Left ventricle myocardium inferior (tissue), 1 donor: Measurements from ENCODE around the gene PHRF1. TPM values are rescaled to one million over a fixed set of nuclear protein-coding genes. Genes with fewer than 3 reads are reported as not detected.

ENCODE experiments used
- DNase-seq: peaks from one replicate; pipeline ENCODE4 v3.0.0-alpha.2; 2020
- H3K27ac ChIP-seq: fragments of 200-600 bp; replicated peaks from 2 replicates; pipeline ENCODE4 v1.8.0; 2021
- H3K27me3 ChIP-seq: fragments of 200-600 bp; 2 replicates; pipeline ENCODE4 v1.8.0; 2021; ENCODE audit warnings: low read depth
- H3K36me3 ChIP-seq: fragments of 200-600 bp; 2 replicates; pipeline ENCODE4 v1.8.0; 2021
- H3K4me1 ChIP-seq: fragments of 200-600 bp; 2 replicates; pipeline ENCODE4 v1.8.0; 2021
- H3K4me3 ChIP-seq: fragments of 200-600 bp; 2 replicates; pipeline ENCODE4 v1.8.0; 2021; ENCODE audit warnings: mild to moderate bottlenecking, moderate library complexity
- H3K9me3 ChIP-seq: fragments of 200-600 bp; replicated peaks from 2 replicates; pipeline ENCODE4 v1.8.0; 2021
- CTCF ChIP-seq: fragments of 200-600 bp; IDR thresholded peaks from 2 replicates; pipeline ENCODE4 v1.8.0; 2021; ENCODE audit warnings: antibody characterized with exemption, mild to moderate bottlenecking, borderline replicate concordance
- intact Hi-C: fragments of 100-400 bp; cut with micrococcal nuclease; formaldehyde crosslinking; loops from one replicate; pipeline ENCODE4 v1.11.0; 2022
- total RNA-seq: library from RNA; stranded (reverse); fragmentation: NEBNext Ultra II Directional; extraction: Animal tissue kit (Norgen Biotek cat#: 25700); gene quantifications from one replicate; pipeline ENCODE4 v1.2.1, GENCODE V29; 2021
- donor health status: DM: no; HTN: yes; CAD: no; lungs with severe emphysema.

Gene PHRF1
- total RNA-seq, 1 donor from 2014 or later: 17.7 TPM

- Histone ChIP-seq H3K27me3 (peaks cover 29% of the 10 kb centered on the region), H3K27ac (no peak overlapping the region), H3K36me3 (no peaks in the 10 kb centered on the region), H3K4me3 (no peak overlapping the region), H3K9me3 (no peaks in the 10 kb centered on the region), H3K4me1 (no peaks in the 10 kb centered on the region)
- no peak for DNase-seq
- TF ChIP-seq CTCF: no peak
- intact Hi-C loops: no loop called here
Observed at GRCh38 chr11:544817-545166, 31.5 kb upstream of the PHRF1 start.

- intact Hi-C loops: no loop called here
- no peak for TF ChIP-seq CTCF
- no peak for DNase-seq
- H3K27me3 ChIP-seq: peaks cover 29% of the 10 kb centered on the region
- H3K4me3 ChIP-seq: no peak overlapping the region
- H3K36me3 ChIP-seq: no peaks in the 10 kb centered on the region
- H3K9me3 ChIP-seq: no peaks in the 10 kb centered on the region
- no peaks in the 10 kb centered on the region for H3K4me1 ChIP-seq
- H3K27ac ChIP-seq: no peak overlapping the region
Observed at GRCh38 chr11:545171-545570, 31.1 kb upstream of the PHRF1 start.

GRCh38 chr11:548700-549603, 27.3 kb upstream of the PHRF1 start:
- no peaks in the 10 kb centered on the region for H3K4me1 ChIP-seq
- intact Hi-C loops: no loop called here
- H3K27me3 ChIP-seq: peaks cover 58% of the 10 kb centered on the region
- no peak overlapping the region for H3K4me3 ChIP-seq
- no peak overlapping the region for H3K27ac ChIP-seq
- no peaks in the 10 kb centered on the region for H3K9me3 ChIP-seq
- no peaks in the 10 kb centered on the region for H3K36me3 ChIP-seq
- TF ChIP-seq CTCF: no peak
- DNase-seq: no peak

- intact Hi-C loops: no loop called here
- H3K36me3 ChIP-seq: no peaks in the 10 kb centered on the region
- H3K27me3 ChIP-seq: peaks cover 66% of the 10 kb centered on the region
- H3K9me3 ChIP-seq: no peaks in the 10 kb centered on the region
- no peak for DNase-seq
- H3K4me1 ChIP-seq: peaks cover 8% of the 10 kb centered on the region
- H3K4me3 ChIP-seq: no peak overlapping the region
- H3K27ac ChIP-seq: no peak overlapping the region
- no peak for TF ChIP-seq CTCF
Observed at GRCh38 chr11:550021-550745, 26.1 kb upstream of the PHRF1 start.

- Histone ChIP-seq H3K4me3 (no peak overlapping the region), H3K4me1 (peaks cover 14% of the 10 kb centered on the region), H3K36me3 (no peaks in the 10 kb centered on the region), H3K27me3 (peaks cover 69% of the 10 kb centered on the region), H3K9me3 (no peaks in the 10 kb centered on the region), H3K27ac (no peak overlapping the region)
- DNase-seq: no peak
- intact Hi-C loops: no loop called here
- TF ChIP-seq CTCF: no peak
Observed at GRCh38 chr11:550746-551085, 25.6 kb upstream of the PHRF1 start.
